Stimulated activated CD4-positive, alpha-beta T cell treated with anti-CD3 and anti-CD28 coated beads, Interleukin-1b, Interleukin-23, amount 100 ng/mL, for 24 hours (primary cell): ENCODE data around the gene SUPT6H.

Source experiments
- DNase-seq, 4 experiments: peaks; one replicate each; pipeline ENCODE4 v3.0.0-alpha.2; 2020; ENCODE audit warnings: low read depth in 4 of 4, low spot score in 1 of 4

The SUPT6H gene

DNA sequence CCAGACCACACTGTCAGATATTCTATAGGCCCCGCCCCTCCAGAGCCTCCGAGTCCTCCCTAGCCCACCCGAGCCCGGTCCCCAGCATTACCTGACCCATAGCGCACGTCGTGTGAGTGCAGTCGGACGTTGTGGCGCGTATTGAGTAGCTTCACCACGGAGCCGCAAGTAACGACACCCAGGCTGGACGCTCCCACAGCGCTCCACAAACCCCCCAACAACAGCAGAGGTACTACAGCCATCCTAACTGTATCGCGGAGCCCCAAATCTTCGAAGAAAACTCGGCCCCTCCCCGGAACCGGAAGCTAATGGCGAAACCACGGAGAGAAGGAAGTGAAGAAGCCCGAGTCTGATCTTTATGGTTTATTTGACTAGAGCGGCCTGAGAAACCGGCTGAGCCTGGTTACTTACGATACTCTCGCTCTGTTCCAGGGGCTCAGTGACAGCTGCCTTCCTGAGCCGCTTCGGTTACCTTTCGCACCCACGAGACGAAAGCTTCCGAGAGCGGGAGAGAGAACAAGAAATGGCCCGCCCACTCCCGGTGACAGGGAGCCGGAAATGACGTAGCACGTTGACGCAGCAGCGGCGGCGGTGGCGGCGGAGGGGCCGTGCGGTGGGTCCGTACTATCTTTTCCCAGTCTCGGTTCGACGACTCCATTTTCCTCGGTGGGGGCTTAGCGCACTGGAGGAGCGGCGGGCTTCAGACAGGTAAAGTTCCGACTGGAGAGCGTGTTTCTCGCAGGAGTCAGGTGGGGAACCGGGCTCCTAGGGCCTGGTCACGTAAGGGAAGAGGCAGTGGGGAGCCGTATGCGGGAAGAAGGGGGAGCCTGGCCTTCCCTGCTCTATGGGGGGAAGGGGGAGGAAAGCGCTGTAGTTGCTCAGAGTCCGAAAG lies at the start of gene SUPT6H, which contains the start of gene SDF2:
SUPT6H (plus strand) TSS at position 571 of the 892 bp plus-strand sequence. CDS start 11,197 bp downstream, outside the sequence.
SDF2 (minus strand) TSS at position 272 of the 892 bp plus-strand sequence; CDS start at position 242, 30 bp downstream.
- DNase-seq: peak; percentile 92 to 96 (median 94)

GRCh38 chr17:28612531-28612930 lies 49.5 kb upstream of the SUPT6H start:
- DNase-seq: no peak

GRCh38 chr17:28612936-28613872 lies 48.8 kb upstream of the SUPT6H start:
- DNase-seq: peak in 2 of 4 experiments; percentile 12 to 13

DNA sequence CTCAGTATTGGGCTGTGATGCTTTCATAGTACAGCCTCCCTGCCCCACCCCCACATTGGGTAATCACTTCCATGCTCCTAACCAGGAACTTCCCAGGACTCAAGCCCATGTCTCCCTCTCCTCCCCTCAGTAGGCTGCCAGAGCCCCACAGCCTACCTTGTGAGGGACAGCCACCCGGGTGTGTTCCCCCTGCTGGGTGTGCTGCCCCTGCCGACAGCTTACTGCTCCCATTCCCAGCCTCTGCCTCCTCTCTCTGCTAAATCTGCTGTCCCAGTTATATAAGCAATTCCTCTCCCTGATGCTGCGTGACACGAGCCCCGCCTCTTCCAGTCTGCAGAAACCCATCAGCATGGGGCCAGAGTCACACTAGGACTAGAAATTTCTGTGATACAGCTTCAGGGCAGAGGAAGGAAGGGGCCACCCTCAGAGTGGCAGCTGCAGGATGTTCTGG lies 48.0 kb upstream of the SUPT6H start, which contains the start of gene RSKR:
RSKR (minus strand) TSS at position 255 of the 451 bp plus-strand sequence; CDS start at position 231, 24 bp downstream.
- no peak for DNase-seq

DNA sequence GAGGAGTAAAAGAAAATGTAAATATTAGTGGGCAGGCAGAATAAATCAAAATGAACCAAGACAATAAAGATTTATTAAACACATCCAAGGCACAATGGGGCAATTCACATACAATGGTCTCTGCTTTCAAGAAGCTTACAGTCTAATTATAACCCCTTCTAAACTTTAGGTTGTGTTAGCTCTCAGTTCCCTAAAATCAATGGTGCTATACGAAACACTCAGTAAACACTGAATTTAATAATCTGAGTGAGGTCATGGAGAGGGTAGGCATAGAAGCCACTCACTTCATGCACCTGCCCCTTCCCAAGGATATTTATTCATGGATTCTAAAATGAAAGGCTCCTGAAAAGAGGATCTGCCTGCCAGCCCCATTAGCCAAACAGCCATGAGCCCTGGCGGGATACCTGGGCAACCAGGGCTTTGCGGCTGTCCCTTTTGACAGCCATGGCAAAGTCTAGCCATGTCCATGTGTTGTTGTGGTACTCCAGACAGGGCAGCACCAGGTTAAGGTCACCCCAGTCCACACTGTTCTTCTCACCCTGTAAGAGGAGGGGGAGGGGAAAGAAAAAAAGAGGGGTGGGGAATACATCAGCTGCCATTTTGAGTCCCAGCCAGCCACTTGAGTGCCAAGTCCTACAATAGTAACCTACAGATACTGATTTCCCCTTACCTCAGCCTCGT lies 46.6 kb upstream of the SUPT6H start:
- no peak for DNase-seq

GRCh38 chr17:28616281-28616680 lies 45.7 kb upstream of the SUPT6H start:
- no peak for DNase-seq

DNA sequence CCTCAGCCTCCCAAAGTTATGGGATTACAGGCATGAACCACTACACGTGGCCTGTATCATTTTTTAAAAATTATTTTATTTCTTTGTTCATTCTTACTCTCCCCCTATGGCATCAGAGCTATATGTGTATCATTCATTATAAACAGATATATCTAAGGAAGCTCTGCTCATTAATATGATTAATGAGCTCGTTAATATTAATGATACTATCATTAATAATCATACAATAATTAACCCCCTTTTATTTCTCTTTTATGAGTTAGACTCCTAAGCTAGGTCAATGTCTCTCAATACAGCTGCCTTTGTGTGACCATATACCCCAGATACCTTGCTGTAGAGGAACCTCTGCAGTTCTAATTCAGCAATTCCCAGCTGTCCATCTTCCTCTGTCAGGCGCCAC lies 43.5 kb upstream of the SUPT6H start:
- no peak for DNase-seq

DNA sequence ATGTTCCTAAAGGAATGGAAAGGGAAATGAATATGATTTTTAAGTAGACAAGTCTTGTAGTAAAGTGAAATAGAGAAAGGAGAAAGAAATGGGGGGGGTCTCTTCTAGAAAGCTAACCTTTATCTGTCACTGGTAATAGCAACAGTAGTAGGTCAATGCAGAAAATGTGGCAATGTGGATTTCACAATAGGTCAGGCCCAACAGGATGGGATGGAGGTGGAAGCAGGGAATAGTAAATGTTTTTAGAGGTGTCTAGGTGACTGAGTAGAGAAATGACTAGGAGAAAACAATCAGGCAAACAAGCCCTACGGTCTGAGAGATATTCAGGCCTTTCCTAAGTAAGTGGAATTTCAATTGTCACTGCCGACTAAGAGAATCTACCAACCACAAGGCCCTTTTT lies 42.0 kb upstream of the SUPT6H start:
- DNase-seq: no peak

- no peak for DNase-seq
These were observed 39.8 kb upstream of the SUPT6H start for GRCh38 chr17:28622186-28622585.

- DNase-seq: no peak
These were observed 38.3 kb upstream of the SUPT6H start for GRCh38 chr17:28623696-28624095.

GRCh38 chr17:28624148-28624547 lies 37.9 kb upstream of the SUPT6H start:
- no peak for DNase-seq

DNA sequence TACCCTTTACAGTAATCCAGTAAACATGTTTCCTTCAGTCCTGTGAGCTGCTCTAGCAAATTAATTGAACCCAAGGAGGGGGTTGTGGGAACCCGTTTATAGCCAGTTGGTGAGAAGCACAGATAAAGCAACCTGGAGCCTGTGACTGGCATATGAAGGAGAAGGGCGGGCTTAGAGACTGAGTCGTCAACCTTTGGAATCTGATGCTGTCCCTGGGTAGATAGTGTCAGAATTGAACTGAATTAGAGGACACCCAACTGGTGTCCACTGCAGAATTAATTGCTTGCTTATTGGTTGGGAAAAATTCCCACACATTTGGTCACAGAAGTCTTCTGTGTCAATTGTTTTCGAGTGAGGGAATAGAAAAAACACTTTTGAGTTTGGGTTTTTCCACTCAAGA lies 35.2 kb upstream of the SUPT6H start:
- DNase-seq: no peak

GRCh38 chr17:28634206-28634865 lies 27.7 kb upstream of the SUPT6H start:
- no peak for DNase-seq

GRCh38 chr17:28635506-28635905 lies 26.5 kb upstream of the SUPT6H start:
- no peak for DNase-seq

DNA sequence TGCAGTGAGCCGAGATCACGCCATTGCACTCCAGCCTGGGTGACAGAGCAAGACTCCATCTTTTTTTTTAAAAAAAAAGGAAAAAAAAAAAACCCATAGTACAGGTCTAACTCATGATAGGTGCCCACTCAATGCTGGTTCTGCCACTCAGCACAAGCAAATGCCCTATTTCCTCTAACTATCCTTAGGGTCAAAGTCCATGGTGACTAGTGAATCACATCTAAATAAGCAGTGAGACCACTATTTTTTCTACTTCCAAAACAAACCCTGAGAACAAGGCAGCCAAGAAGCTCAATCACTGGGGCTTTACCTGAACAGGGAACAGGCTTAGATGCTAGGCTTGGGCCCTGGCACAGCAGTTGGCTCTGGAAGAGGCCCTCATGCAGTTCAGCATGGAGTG lies 20.4 kb upstream of the SUPT6H start:
- DNase-seq: no peak

DNA sequence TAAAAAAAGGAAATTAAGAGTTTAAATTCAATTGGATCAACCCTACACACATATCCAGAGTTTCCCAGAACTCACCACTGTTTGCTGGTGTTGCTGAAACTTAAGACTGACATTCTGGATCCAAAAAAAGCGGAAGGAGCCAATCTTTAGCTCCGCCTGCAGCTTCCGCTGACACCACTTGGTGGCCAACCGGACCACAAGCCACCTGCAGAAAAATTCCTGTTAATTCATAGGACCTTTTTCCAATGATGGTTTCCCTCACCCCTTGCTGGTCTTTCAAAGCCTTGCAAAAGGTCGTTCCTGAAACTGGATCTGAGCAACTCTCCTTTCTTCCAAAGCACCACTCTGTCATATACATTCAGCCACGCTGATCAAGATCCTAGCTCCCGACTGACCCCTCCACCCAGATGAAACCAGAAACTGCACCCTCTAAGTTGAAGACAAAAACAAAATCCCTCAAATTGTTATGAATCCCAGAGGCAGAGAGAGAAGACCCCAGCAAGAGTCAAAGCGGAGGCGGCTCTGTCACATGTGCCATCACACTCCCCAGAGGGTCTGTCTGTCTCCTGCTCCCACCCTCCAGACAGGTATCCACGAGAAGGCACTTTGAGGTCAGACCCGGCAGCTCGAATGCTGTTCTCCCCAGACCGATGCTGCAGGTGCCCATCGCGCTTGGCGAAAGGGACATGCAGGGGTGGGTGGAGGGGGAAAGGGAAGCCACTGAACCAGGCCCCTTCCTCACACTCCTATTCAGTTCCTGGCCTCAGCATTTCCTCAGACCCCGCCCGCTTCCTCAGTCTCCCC lies 17.8 kb upstream of the SUPT6H start:
- no peak for DNase-seq

GRCh38 chr17:28644787-28645575 lies 17.0 kb upstream of the SUPT6H start, which contains the start of gene BLTP2:
BLTP2 (minus strand) TSS chr17:28645158; CDS start chr17:28645056, 102 bp downstream.
- peak; percentile 87 to 95 (median 92) for DNase-seq

DNA sequence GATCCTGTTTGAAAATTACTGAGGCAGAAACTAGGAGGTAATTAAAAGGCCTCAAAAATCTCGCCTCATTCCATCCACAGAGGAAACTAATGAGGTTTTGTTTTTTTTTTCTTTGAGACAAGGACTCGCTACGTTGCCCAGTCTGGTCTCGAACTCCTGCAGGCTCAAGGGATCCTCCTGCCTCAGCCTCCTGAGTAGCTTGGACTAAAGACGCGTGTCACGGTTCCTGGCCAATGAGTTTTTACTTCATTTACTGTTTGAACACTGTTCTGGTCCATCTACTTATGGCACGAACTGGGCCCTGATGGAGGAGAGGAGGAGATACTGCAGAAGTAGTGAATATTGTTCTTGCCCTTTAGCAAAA lies 16.4 kb upstream of the SUPT6H start:
- DNase-seq: no peak
